ENCODE measurements around the gene BANF1.

- TF ChIP-seq CTCF (IDR thresholded peaks at IDR 0.05; ENCODE audit: low read length) (peak; percentile 90), EZH2 (IDR thresholded peaks at IDR 0.05; ENCODE audit: borderline replicate concordance, low read length) (no peak)
Observed at GRCh38 chr11:66022401-66023185, 20.3 kb downstream of the BANF1 start.

Data from OCI-LY1 (cell line).